ENCODE measurements around the gene TNFRSF4.

DNA sequence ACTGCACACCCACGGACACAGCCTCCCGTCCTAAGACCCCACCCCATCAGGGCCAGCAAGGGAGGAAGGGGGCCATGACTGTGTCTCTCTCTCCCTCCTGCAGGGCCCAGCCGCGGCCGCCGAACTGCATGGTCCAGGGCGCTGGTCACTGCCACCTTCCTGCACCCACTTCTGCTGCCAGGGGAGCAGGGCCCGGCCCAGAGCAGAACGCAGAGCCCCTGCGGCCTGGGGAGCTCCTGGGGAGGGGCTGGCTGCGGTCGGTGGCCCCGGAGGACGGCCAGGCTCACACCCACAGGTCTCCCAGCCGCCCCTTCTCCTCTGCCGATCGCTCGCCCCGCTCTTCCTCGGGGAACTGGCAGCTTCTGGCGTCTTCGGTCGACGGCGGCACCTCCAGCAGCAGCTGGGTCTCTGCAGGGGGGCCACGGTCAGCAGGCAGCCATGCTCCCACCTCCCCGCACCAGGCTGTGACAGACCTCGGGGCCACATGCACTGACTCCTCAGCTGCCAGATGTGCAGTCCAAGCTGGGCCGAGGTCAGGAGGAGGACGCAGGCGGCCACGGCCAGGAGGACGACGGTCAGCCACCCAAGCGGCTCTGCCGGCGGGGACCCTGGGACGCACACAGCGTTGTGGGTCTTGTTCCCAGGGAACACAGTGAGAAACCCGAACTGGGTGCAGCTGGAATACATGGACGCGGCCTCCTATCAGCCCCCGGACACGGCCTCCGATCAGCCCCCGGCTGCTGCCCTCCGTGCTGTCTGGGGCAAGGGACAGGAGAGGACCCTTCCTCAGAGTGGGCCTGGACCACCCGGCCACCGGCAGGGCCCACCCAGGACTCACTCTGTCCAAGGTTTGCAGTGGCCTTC lies 10.2 kb downstream of the TNFRSF4 start:
- TF ChIP-seq, protein P1, sequence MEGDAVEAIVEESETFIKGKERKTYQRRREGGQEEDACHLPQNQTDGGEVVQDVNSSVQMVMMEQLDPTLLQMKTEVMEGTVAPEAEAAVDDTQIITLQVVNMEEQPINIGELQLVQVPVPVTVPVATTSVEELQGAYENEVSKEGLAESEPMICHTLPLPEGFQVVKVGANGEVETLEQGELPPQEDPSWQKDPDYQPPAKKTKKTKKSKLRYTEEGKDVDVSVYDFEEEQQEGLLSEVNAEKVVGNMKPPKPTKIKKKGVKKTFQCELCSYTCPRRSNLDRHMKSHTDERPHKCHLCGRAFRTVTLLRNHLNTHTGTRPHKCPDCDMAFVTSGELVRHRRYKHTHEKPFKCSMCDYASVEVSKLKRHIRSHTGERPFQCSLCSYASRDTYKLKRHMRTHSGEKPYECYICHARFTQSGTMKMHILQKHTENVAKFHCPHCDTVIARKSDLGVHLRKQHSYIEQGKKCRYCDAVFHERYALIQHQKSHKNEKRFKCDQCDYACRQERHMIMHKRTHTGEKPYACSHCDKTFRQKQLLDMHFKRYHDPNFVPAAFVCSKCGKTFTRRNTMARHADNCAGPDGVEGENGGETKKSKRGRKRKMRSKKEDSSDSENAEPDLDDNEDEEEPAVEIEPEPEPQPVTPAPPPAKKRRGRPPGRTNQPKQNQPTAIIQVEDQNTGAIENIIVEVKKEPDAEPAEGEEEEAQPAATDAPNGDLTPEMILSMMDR (conservative IDR thresholded peaks at IDR 0.05 in 1 of 2, IDR thresholded peaks at IDR 0.05 in 1 of 2; ENCODE audit: extremely low read depth in 1 of 2, insufficient read depth in 1 of 2, low read depth in 1 of 2, low read length in 2 of 2) = no peak
- no peak for TF ChIP-seq EZH2 (IDR thresholded peaks at IDR 0.05; ENCODE audit: borderline replicate concordance, low read length)
